Fibroblast of villous mesenchyme (primary cell): ENCODE data around the gene CTDSPL2. TPM values are rescaled to one million over a fixed set of nuclear protein-coding genes. Genes with fewer than 3 reads are reported as not detected.
"Not testable (repeated sequence)": the region's sequence is repeated elsewhere in the genome, so short reads cannot be mapped to it uniquely, and the experiment has no call there.

Experiments used
- DNase-seq: peaks from one replicate; pipeline ENCODE4 v3.0.0-alpha.2; 2010; ENCODE audit warnings: low read depth
- H3K4me3 ChIP-seq: 2 replicates; pipeline ENCODE4 v1.5.1; 2011; ENCODE audit warnings: low read depth, mild to moderate bottlenecking, low read length
- CTCF ChIP-seq: IDR thresholded peaks from 2 replicates; pipeline ENCODE4 v1.5.1; 2012; ENCODE audit warnings: low read depth, mild to moderate bottlenecking, low read length; ENCODE audit not compliant: insufficient read depth
- total RNA-seq: library from RNA; depleted of rRNA; stranded (reverse); fragments of >200 nt; gene quantifications from 2 replicates; pipeline ENCODE4 v1.2.3, GENCODE V29; 2012

Gene CTDSPL2
- total RNA-seq, 1 donor: 57.9 TPM

GRCh38 chr15:44447772-44448376 is 20.4 kb downstream of the CTDSPL2 start:
- no peak overlapping the region for H3K4me3 ChIP-seq
- no peak for TF ChIP-seq CTCF
- no peak for DNase-seq

- TF ChIP-seq CTCF: no peak
- DNase-seq: no peak
- no peak overlapping the region for H3K4me3 ChIP-seq
These were observed 22.7 kb downstream of the CTDSPL2 start for GRCh38 chr15:44450172-44450571.

GRCh38 chr15:44453578-44454283 is 26.3 kb downstream of the CTDSPL2 start:
- DNase-seq, H3K4me3 ChIP-seq: not testable (repeated sequence)

GRCh38 chr15:44458429-44458828 is 31.0 kb downstream of the CTDSPL2 start:
- DNase-seq: peak; percentile 48
- no peak for TF ChIP-seq CTCF
- H3K4me3 ChIP-seq: no peak overlapping the region

- no peak for TF ChIP-seq CTCF
- DNase-seq: peak; percentile 50
- no peak overlapping the region for H3K4me3 ChIP-seq
These were observed 41.4 kb downstream of the CTDSPL2 start for GRCh38 chr15:44468709-44469385.

DNA sequence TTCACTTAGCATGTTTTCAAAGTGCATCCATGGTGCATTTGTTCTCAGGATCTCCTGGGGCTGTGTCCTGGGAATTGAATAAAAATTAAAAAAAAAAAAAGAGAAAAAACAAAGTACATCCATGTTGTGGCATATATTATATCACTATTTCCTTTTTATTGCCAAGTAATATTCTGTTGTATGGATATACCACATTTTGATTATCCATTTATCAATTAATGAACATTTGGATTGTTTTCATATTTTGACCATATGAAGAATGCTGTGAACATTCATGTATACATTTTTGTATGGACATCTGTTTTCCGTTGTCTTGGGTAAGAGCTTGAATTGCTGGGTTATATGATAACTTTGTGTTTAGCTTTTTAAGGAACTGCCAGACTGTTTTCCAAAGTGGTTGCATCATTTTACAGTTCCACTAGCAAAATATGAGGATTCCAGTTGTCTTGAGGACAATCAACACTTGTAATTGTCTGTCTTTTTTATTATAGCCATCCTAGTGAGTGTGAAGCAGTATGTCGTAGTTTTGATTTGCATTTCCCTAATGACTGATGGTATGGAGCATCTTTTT is 44.5 kb downstream of the CTDSPL2 start:
- H3K4me3 ChIP-seq: no peak overlapping the region
- peak; percentile 71 for DNase-seq
- no peak for TF ChIP-seq CTCF

GRCh38 chr15:44479343-44479742 is 51.9 kb downstream of the CTDSPL2 start:
- no peak for DNase-seq
- no peak for TF ChIP-seq CTCF
- H3K4me3 ChIP-seq: no peak overlapping the region
